ENCODE data around the gene ERBB4. TPM values are rescaled to one million over a fixed set of nuclear protein-coding genes. Genes with fewer than 3 reads are reported as not detected.

The ERBB4 gene
- total RNA-seq, 4 donors from 2014 or later = 0.09 to 0.67 TPM; not detected in 2

GRCh38 chr2:211986313-211986712 is 552.3 kb downstream of the ERBB4 start:
- H3K36me3 ChIP-seq = no peaks in the 10 kb centered on the region
- DNase-seq = no peak
- no peak overlapping the region for H3K4me3 ChIP-seq
- no peaks in the 10 kb centered on the region for H3K9me3 ChIP-seq
- H3K27me3 ChIP-seq = no peaks in the 10 kb centered on the region
- H3K27ac ChIP-seq = no peak overlapping the region
- TF ChIP-seq POLR2A (IDR thresholded peaks at IDR 0.05) (no peak), CTCF (IDR thresholded peaks at IDR 0.05) (no peak)
- H3K4me1 ChIP-seq = no peaks in the 10 kb centered on the region

- H3K27ac ChIP-seq = no peak overlapping the region
- no peaks in the 10 kb centered on the region for H3K9me3 ChIP-seq
- DNase-seq = no peak
- no peak overlapping the region for H3K4me3 ChIP-seq
- no peaks in the 10 kb centered on the region for H3K36me3 ChIP-seq
- H3K27me3 ChIP-seq = no peaks in the 10 kb centered on the region
- H3K4me1 ChIP-seq = no peaks in the 10 kb centered on the region
- TF ChIP-seq POLR2A (IDR thresholded peaks at IDR 0.05) = no peak
- TF ChIP-seq CTCF (IDR thresholded peaks at IDR 0.05) = no peak
Observed at GRCh38 chr2:211985393-211985792, 553.2 kb downstream of the ERBB4 start.

- no peaks in the 10 kb centered on the region for H3K36me3 ChIP-seq
- no peaks in the 10 kb centered on the region for H3K27me3 ChIP-seq
- no peak overlapping the region for H3K4me3 ChIP-seq
- TF ChIP-seq CTCF (IDR thresholded peaks at IDR 0.05) (no peak), POLR2A (IDR thresholded peaks at IDR 0.05) (no peak)
- no peaks in the 10 kb centered on the region for H3K9me3 ChIP-seq
- no peaks in the 10 kb centered on the region for H3K4me1 ChIP-seq
- H3K27ac ChIP-seq = no peak overlapping the region
- DNase-seq = no peak
Observed at GRCh38 chr2:211982162-211982561, 556.4 kb downstream of the ERBB4 start.

- H3K27me3 ChIP-seq = no peaks in the 10 kb centered on the region
- no peak overlapping the region for H3K4me3 ChIP-seq
- H3K36me3 ChIP-seq = no peaks in the 10 kb centered on the region
- H3K9me3 ChIP-seq = no peaks in the 10 kb centered on the region
- no peak overlapping the region for H3K27ac ChIP-seq
- H3K4me1 ChIP-seq = no peaks in the 10 kb centered on the region
- DNase-seq = no peak
- TF ChIP-seq POLR2A (IDR thresholded peaks at IDR 0.05) (no peak), CTCF (IDR thresholded peaks at IDR 0.05) (no peak)
Observed at GRCh38 chr2:211981451-211981850, 557.2 kb downstream of the ERBB4 start.

- Histone ChIP-seq H3K27me3 (no peaks in the 10 kb centered on the region), H3K27ac (no peak overlapping the region), H3K4me1 (no peaks in the 10 kb centered on the region), H3K9me3 (no peaks in the 10 kb centered on the region), H3K4me3 (no peak overlapping the region), H3K36me3 (no peaks in the 10 kb centered on the region)
- no peak for DNase-seq
- TF ChIP-seq POLR2A (IDR thresholded peaks at IDR 0.05) (no peak), CTCF (IDR thresholded peaks at IDR 0.05) (no peak)
Observed at GRCh38 chr2:211976076-211976475, 562.5 kb downstream of the ERBB4 start.

- H3K4me1 ChIP-seq = no peaks in the 10 kb centered on the region
- TF ChIP-seq CTCF (IDR thresholded peaks at IDR 0.05) (no peak), POLR2A (IDR thresholded peaks at IDR 0.05) (no peak)
- H3K27ac ChIP-seq = no peak overlapping the region
- no peak for DNase-seq
- no peaks in the 10 kb centered on the region for H3K36me3 ChIP-seq
- H3K9me3 ChIP-seq = no peaks in the 10 kb centered on the region
- H3K27me3 ChIP-seq = no peaks in the 10 kb centered on the region
- no peak overlapping the region for H3K4me3 ChIP-seq
Observed at GRCh38 chr2:211967234-211967633, 571.4 kb downstream of the ERBB4 start.

All from Peyer's patch (tissue), 4 donors.